GM12864 (cell line): ENCODE data around the gene LHFPL4.

ENCODE experiments used
- DNase-seq: peaks from one replicate; pipeline ENCODE4 v3.0.0-alpha.2; 2011; ENCODE audit warnings: low read depth
- H3K4me3 ChIP-seq: 2 replicates; pipeline ENCODE4 v1.5.1; 2011; ENCODE audit warnings: mild to moderate bottlenecking, low read depth, low read length, control low read depth
- CTCF ChIP-seq: IDR thresholded peaks from 2 replicates; pipeline ENCODE4 v1.5.1; 2011; ENCODE audit warnings: low read depth, mild to moderate bottlenecking, moderate library complexity, low read length, control low read depth, inconsistent platforms; ENCODE audit errors: missing control alignments

Gene LHFPL4

DNA sequence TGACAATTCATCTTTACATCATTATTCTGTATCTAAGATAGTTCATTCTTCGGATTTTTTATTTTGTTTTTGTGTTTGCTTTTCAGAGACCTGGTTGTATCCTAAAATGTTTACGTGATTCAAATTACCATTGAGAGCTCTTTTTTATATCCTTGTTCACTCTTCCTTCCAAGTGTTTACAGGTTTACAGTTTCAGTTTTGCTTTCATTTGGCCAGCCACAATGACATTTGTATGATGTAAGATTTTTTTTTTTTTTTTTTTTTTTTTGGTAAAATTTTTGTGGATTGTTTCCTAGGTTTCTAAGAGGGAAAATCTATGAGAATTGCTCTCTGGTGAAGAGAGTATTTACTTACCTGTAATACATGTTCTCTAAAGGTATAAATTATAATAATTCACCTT is 101.2 kb downstream of the LHFPL4 start:
- H3K4me3 ChIP-seq, result no peak overlapping the region
- no peak for TF ChIP-seq CTCF
- DNase-seq, result no peak

DNA sequence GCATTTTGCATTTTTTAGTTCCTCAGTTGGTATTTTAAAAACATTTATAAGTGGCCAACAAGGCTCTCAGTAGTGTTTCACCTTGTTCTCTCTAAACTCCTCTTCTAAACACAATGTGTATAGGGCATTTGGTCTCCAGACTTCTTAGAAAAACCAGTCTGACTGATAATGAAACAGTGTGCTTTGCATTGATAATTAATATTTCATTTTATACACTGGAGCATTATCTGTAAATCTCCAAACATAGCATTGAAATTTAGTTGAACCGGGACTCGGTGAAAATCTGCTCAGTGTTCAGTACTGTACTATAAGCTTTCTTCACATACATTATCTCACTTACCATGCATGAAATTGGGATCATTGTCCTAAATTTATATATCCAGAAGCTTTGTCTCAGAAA is 102.6 kb downstream of the LHFPL4 start:
- no peak for TF ChIP-seq CTCF
- no peak for DNase-seq
- H3K4me3 ChIP-seq, result no peak overlapping the region

GRCh38 chr3:9450126-9450525 is 103.5 kb downstream of the LHFPL4 start:
- no peak for TF ChIP-seq CTCF
- DNase-seq, result no peak
- no peak overlapping the region for H3K4me3 ChIP-seq

DNA sequence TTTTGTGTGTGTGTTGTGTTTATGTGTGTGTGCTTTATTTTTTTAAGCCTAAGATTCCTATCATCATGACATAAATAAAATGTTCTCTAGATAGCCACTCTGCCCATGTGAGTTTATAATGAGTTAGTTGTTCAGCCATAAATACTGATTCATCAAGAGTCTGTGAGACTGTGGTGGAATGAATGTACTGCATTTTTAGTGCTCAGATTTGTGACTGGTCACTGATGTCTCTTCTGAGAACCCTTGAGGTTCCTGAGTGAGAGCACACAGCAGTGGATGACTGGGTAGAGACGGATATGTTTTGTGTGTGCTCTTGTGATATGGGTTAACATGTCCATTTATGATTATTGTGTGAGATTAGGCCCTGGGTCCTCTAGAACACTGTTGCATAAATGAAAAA is 105.0 kb downstream of the LHFPL4 start:
- DNase-seq, result no peak
- no peak for TF ChIP-seq CTCF
- H3K4me3 ChIP-seq, result no peak overlapping the region
